WTC11 (cell line): ENCODE data around the gene FBXL7. TPM values are rescaled to one million over a fixed set of nuclear protein-coding genes. Genes with fewer than 3 reads are reported as not detected.

Experiments
- ATAC-seq: fragments of 200-7000 bp; cut with Tn5 transposase; 2 replicates; pipeline ENCODE4 v1.10.0; 2021; ENCODE audit warnings: mild to moderate bottlenecking, moderate library complexity
- CTCF ChIA-PET: fragments of 300-600 bp; sonication (Branson Sonifier 250); formaldehyde crosslinking; loops from one replicate; lab custom pipeline; 2021; ENCODE audit warnings: antibody characterized with exemption; lab: Charles Lee
- POLR2A ChIA-PET: fragments of 350-600 bp; sonication (Branson Sonifier 250); formaldehyde crosslinking; loops from one replicate; lab custom pipeline; 2021; ENCODE audit warnings: antibody characterized with exemption; lab: Charles Lee
- DNase-seq: peaks from one replicate; pipeline ENCODE4 v3.0.0; 2021; ENCODE audit warnings: low spot score
- H3K27ac Mint-ChIP-seq: 2 replicates; pipeline ENCODE4 v1.8.0; 2021; ENCODE audit warnings: mixed read lengths
- H3K27me3 Mint-ChIP-seq: 2 replicates; pipeline ENCODE4 v1.8.0; 2021; ENCODE audit warnings: low read depth, mild to moderate bottlenecking, moderate library complexity, mixed read lengths
- H3K36me3 Mint-ChIP-seq: 2 replicates; pipeline ENCODE4 v1.8.0; 2021; ENCODE audit warnings: mixed read lengths
- H3K4me1 Mint-ChIP-seq: 2 replicates; pipeline ENCODE4 v1.8.0; 2022; ENCODE audit warnings: mixed read lengths
- H3K4me3 Mint-ChIP-seq: 2 replicates; pipeline ENCODE4 v1.8.0; 2021; ENCODE audit warnings: mild to moderate bottlenecking, moderate library complexity, mixed read lengths
- H3K9me3 Mint-ChIP-seq: 2 replicates; pipeline ENCODE4 v1.8.0; 2021; ENCODE audit warnings: mixed read lengths
- GABPB1 ChIP-seq: sonication (generic); formaldehyde crosslinking; IDR thresholded peaks from 2 replicates; pipeline ENCODE4 v1.8.1; 2023; ENCODE audit warnings: mild to moderate bottlenecking, missing genetic modification reagents
- HMGA2 ChIP-seq: fragments of 250-450 bp; sonication (Bioruptor Pico); IDR thresholded peaks from 2 replicates; pipeline ENCODE4 v1.4.0; 2021; ENCODE audit warnings: mild to moderate bottlenecking, moderate library complexity
- NFE2L1 ChIP-seq: sonication (generic); formaldehyde crosslinking; IDR thresholded peaks from 2 replicates; pipeline ENCODE4 v1.8.1; 2023; ENCODE audit warnings: missing genetic modification reagents
- STAT6 ChIP-seq: sonication (generic); formaldehyde crosslinking; conservative IDR thresholded peaks from 2 replicates; pipeline ENCODE4 v1.8.1; 2023; ENCODE audit warnings: mild to moderate bottlenecking, low read depth, missing genetic modification reagents, moderate library complexity
- TEAD1 ChIP-seq: sonication (generic); formaldehyde crosslinking; IDR thresholded peaks from 2 replicates; pipeline ENCODE4 v1.8.0; 2022; ENCODE audit warnings: mild to moderate bottlenecking, missing genetic modification reagents
- TP53 ChIP-seq: sonication (generic); formaldehyde crosslinking; IDR thresholded peaks from 2 replicates; pipeline ENCODE4 v1.8.1; 2023; ENCODE audit warnings: mild to moderate bottlenecking, missing genetic modification reagents
- ZBTB21 ChIP-seq: sonication (generic); formaldehyde crosslinking; IDR thresholded peaks from 2 replicates; pipeline ENCODE4 v1.8.1; 2023; ENCODE audit warnings: mild to moderate bottlenecking, missing genetic modification reagents, borderline replicate concordance
- ZNF121 ChIP-seq: sonication (generic); formaldehyde crosslinking; IDR thresholded peaks from 2 replicates; pipeline ENCODE4 v1.8.0; 2023; ENCODE audit warnings: missing genetic modification reagents
- ZNF138 ChIP-seq: sonication (generic); formaldehyde crosslinking; conservative IDR thresholded peaks from 2 replicates; pipeline ENCODE4 v1.8.1; 2022; ENCODE audit warnings: mild to moderate bottlenecking, moderate library complexity, missing genetic modification reagents
- total RNA-seq: library from RNA; stranded (reverse); gene quantifications from 3 replicates; pipeline ENCODE4 v1.2.3, GENCODE V29; 2021
- TF ChIP-seq, protein P1 (sequence below): sonication (generic); formaldehyde crosslinking; IDR thresholded peaks from 2 replicates; pipeline ENCODE4 v1.8.1; 2022; ENCODE audit warnings: low read depth, missing genetic modification reagents, borderline replicate concordance
- TF ChIP-seq, protein P2 (sequence below): sonication (generic); formaldehyde crosslinking; IDR thresholded peaks from 2 replicates; pipeline ENCODE4 v1.8.1; 2023; ENCODE audit warnings: mild to moderate bottlenecking, missing genetic modification reagents, moderate library complexity
- TF ChIP-seq, protein P3 (sequence below): sonication (generic); formaldehyde crosslinking; IDR thresholded peaks from 2 replicates; pipeline ENCODE4 v1.8.1; 2022; ENCODE audit warnings: low read depth, mild to moderate bottlenecking, moderate library complexity, missing genetic modification reagents, borderline replicate concordance
- TF ChIP-seq, protein P4 (sequence below): fragments of 250-450 bp; sonication (Bioruptor Pico); IDR thresholded peaks from 2 replicates; pipeline ENCODE4 v1.8.0; 2021; ENCODE audit warnings: mild to moderate bottlenecking
- TF ChIP-seq, protein P5 (sequence below): sonication (generic); formaldehyde crosslinking; IDR thresholded peaks from 2 replicates; pipeline ENCODE4 v1.8.0; 2022; ENCODE audit warnings: missing genetic modification reagents

Gene FBXL7
- total RNA-seq, 1 experiment from 2014 or later: 13.8 TPM

DNA sequence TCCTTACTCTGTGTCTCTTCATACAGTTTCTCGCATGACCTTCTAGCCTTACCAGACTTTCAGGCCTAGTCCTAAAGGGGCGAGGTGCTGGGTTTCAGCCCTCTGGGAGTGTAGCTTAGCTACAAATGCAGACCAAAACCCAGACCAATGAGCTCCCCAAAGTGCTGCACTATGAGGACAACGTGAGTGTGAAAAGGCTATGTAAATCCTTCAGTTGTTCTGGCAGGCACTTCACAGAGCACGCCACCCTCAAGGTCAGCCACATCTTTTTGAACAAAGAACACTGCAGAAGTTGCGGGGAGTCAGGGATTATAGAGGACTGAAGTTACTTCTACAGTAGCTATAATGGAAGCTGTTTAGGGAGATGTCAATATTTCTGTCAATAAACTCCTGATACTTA, 377.9 kb downstream of the FBXL7 start (continued):
- no peak for TF ChIP-seq HMGA2 (CRISPR knock-in tag)
- TF ChIP-seq, protein P1, sequence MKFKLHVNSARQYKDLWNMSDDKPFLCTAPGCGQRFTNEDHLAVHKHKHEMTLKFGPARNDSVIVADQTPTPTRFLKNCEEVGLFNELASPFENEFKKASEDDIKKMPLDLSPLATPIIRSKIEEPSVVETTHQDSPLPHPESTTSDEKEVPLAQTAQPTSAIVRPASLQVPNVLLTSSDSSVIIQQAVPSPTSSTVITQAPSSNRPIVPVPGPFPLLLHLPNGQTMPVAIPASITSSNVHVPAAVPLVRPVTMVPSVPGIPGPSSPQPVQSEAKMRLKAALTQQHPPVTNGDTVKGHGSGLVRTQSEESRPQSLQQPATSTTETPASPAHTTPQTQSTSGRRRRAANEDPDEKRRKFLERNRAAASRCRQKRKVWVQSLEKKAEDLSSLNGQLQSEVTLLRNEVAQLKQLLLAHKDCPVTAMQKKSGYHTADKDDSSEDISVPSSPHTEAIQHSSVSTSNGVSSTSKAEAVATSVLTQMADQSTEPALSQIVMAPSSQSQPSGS (CRISPR knock-in tag): no peak
- TF ChIP-seq, protein P2, sequence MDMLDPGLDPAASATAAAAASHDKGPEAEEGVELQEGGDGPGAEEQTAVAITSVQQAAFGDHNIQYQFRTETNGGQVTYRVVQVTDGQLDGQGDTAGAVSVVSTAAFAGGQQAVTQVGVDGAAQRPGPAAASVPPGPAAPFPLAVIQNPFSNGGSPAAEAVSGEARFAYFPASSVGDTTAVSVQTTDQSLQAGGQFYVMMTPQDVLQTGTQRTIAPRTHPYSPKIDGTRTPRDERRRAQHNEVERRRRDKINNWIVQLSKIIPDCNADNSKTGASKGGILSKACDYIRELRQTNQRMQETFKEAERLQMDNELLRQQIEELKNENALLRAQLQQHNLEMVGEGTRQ (CRISPR knock-in tag): no peak

DNA sequence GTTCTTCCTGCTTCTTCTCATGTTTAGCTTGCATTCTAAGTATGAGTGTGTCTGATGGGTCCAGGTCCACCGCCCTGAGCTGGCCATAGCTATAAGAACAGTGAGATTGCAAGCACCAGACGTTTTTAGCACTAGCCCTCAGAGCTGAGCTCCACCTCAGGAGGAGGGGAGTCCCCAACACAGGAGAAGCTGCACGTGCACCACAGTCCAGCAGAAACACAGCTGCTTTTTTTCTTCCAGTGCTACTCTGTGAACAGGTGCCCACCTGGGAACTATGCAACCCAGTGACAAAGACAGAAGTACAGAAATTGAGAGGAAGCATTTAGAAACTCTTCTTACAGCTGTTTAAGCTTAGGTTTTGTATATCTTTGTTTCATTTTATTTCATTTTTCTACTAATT, 380.2 kb downstream of the FBXL7 start:
- CTCF ChIA-PET: no interaction called here
- POLR2A ChIA-PET: no interaction called here
- H3K9me3 Mint-ChIP-seq: peaks cover 17% of the 10 kb centered on the region
- peaks cover 10% of the 10 kb centered on the region for H3K4me1 Mint-ChIP-seq
- no peak for ATAC-seq
- no peak overlapping the region for H3K27ac Mint-ChIP-seq
- no peaks in the 10 kb centered on the region for H3K27me3 Mint-ChIP-seq
- no peaks in the 10 kb centered on the region; the same call in 1 of the 2 replicates for H3K36me3 Mint-ChIP-seq
- TF ChIP-seq NFE2L1 (CRISPR knock-in tag) (no peak), ZBTB21 (CRISPR knock-in tag) (no peak), TEAD1 (CRISPR knock-in tag) (no peak), ZNF121 (no peak), GABPB1 (no peak), TP53 (CRISPR knock-in tag) (no peak), STAT6 (CRISPR knock-in tag) (no peak), HMGA2 (CRISPR knock-in tag) (no peak), ZNF138 (CRISPR knock-in tag) (no peak)
- TF ChIP-seq, protein P3, sequence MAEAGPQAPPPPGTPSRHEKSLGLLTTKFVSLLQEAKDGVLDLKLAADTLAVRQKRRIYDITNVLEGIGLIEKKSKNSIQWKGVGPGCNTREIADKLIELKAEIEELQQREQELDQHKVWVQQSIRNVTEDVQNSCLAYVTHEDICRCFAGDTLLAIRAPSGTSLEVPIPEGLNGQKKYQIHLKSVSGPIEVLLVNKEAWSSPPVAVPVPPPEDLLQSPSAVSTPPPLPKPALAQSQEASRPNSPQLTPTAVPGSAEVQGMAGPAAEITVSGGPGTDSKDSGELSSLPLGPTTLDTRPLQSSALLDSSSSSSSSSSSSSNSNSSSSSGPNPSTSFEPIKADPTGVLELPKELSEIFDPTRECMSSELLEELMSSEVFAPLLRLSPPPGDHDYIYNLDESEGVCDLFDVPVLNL (CRISPR knock-in tag): no peak
- TF ChIP-seq, protein P4, sequence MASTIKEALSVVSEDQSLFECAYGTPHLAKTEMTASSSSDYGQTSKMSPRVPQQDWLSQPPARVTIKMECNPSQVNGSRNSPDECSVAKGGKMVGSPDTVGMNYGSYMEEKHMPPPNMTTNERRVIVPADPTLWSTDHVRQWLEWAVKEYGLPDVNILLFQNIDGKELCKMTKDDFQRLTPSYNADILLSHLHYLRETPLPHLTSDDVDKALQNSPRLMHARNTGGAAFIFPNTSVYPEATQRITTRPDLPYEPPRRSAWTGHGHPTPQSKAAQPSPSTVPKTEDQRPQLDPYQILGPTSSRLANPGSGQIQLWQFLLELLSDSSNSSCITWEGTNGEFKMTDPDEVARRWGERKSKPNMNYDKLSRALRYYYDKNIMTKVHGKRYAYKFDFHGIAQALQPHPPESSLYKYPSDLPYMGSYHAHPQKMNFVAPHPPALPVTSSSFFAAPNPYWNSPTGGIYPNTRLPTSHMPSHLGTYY (CRISPR knock-in tag): no peak
- TF ChIP-seq, protein P5, sequence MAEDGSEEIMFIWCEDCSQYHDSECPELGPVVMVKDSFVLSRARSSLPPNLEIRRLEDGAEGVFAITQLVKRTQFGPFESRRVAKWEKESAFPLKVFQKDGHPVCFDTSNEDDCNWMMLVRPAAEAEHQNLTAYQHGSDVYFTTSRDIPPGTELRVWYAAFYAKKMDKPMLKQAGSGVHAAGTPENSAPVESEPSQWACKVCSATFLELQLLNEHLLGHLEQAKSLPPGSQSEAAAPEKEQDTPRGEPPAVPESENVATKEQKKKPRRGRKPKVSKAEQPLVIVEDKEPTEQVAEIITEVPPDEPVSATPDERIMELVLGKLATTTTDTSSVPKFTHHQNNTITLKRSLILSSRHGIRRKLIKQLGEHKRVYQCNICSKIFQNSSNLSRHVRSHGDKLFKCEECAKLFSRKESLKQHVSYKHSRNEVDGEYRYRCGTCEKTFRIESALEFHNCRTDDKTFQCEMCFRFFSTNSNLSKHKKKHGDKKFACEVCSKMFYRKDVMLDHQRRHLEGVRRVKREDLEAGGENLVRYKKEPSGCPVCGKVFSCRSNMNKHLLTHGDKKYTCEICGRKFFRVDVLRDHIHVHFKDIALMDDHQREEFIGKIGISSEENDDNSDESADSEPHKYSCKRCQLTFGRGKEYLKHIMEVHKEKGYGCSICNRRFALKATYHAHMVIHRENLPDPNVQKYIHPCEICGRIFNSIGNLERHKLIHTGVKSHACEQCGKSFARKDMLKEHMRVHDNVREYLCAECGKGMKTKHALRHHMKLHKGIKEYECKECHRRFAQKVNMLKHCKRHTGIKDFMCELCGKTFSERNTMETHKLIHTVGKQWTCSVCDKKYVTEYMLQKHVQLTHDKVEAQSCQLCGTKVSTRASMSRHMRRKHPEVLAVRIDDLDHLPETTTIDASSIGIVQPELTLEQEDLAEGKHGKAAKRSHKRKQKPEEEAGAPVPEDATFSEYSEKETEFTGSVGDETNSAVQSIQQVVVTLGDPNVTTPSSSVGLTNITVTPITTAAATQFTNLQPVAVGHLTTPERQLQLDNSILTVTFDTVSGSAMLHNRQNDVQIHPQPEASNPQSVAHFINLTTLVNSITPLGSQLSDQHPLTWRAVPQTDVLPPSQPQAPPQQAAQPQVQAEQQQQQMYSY (CRISPR knock-in tag): no peak
- no peak for DNase-seq
- no peak overlapping the region for H3K4me3 Mint-ChIP-seq
